Stimulated activated CD8-positive, alpha-beta memory T cell treated with anti-CD3 and anti-CD28 coated beads, Interleukin-4, amount 100 ng/mL, for 24 hours (primary cell): ENCODE measurements around the gene PRCC.

Source experiments
- DNase-seq: peaks from one replicate; pipeline ENCODE4 v3.0.0-alpha.2; 2020; ENCODE audit warnings: low read depth

PRCC gene

GRCh38 chr1:156842618-156843300 lies 75.4 kb downstream of the PRCC start:
- no peak for DNase-seq

DNA sequence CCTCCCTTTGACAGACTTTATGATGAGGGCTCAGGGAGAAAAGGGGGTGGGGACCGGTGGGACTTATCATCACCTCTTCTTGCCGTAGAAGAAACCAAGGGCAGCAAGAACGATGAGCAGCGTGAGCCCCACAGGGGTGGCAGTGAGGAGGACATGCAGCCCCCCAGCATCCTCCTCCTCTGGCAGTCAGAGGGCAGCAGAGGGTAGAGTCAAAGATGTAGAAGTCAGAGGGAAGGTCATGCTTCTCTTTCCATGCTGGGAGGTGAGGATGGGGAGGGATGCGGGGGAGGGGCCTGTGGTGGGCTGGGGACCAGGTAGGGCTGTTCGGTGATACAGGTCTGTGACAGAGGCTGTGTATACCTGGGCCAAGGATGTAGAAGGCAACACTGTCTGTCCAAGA lies 76.8 kb downstream of the PRCC start:
- no peak for DNase-seq

- no peak for DNase-seq
These were observed 77.3 kb downstream of the PRCC start for GRCh38 chr1:156844638-156845037.

DNA sequence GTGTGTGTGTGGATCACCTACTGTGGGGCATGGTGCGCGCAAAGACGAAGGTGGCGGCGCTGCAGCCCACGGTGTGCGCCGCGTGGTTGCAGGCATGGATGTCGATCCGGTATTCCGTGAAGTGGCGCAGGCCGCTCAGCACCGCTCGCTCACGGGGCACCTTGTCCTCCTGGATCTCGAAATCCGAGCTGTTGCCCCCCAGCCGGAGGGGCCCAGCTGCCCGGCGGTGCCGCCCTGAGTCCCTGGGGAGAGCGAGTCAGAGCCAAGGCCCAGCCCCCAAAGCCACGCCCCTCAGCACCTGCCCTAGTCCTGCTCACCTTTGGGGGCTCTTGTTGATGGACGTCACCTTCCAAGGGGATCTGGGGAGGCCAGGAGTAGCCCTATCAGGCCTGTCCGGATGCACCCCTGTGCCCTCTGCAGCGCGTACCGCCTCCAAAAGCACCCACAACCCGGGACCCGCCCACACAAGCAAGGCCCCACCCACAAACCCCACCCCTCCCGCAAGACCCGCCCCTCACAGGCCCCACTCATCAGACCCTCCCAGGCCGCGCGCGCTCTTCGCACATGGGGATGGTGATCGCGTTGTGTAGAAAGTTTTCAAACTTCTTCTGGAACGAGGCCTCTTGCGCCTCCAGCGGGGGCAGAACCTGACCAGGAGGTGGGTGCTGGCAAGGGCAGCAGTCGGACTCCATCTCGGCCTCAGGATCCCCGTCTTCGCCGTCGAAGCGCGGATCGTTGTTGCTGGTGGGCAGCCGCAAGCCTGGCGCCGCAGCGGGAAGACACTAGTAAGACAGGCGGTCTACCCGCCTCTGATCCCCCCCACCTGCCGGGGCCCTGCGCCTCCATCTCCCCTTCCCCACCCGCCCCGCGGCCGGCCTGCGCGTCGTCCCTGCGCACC lies 78.0 kb downstream of the PRCC start:
- DNase-seq: no peak

DNA sequence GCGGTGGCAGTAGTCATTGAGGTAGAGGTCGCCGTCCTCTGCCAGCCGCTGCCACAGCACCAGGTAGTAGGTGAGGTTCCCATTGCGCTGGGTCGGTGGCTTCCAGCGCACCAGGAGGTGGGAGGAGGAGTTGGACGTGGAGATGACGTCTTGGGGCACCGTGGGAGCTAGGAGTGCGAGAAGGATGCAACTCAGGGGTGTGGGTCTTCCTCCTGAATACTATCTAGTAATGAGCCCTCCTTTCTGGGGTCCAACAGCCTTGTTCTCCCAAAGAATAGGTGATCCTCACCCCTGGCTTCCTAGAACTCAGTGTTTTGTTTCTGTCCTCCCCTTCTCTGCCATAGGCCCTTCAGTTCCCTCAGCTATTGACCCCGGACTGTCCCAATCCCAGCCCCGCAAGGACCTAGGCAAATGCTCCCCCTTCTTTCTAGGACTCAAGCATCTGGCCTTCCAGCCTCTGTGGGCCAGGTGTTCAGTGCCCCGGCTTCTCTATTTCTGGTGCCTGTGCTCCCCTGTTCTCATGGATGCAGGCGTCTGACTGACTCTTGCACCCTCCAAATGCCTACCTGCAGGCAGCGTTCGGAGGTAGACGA lies 78.7 kb downstream of the PRCC start:
- no peak for DNase-seq

- no peak for DNase-seq
These were observed 79.3 kb downstream of the PRCC start for GRCh38 chr1:156846643-156847042.

- no peak for DNase-seq
These were observed 80.5 kb downstream of the PRCC start for GRCh38 chr1:156847591-156848460.

DNA sequence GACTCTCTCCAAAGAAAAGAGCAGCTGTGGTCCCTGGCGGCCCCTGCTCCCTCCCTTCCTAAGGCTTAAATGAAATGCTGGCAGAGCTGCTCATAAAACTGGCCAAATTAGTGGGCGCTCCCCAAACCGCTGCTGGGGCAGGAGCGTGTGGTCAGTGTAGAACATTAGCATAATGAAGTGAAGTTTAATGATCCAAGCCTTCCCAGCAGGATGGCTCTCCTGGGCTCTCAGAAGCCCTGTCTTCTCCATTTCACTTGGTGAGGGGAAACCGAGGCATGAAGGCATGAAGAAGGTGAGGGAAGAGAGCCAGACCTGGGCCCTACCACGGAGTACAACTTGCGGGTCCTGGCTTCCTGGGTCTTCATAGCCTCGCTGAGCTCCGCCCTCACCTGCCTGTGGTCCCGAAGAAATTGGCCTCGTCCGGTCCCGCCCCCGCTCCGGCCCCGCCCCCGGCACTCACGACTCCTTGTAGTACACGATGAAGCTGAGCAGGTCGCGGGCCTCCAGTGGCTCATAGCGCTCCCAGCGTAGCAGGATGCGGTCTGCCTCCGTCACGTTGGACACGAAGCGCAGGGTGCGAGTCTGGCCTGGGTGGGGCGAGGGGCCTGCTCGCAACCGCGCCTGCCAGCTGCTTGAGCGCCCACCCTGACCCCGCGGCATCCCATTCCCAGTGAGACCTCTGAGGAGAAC lies 81.3 kb downstream of the PRCC start:
- peak; percentile 50 for DNase-seq

DNA sequence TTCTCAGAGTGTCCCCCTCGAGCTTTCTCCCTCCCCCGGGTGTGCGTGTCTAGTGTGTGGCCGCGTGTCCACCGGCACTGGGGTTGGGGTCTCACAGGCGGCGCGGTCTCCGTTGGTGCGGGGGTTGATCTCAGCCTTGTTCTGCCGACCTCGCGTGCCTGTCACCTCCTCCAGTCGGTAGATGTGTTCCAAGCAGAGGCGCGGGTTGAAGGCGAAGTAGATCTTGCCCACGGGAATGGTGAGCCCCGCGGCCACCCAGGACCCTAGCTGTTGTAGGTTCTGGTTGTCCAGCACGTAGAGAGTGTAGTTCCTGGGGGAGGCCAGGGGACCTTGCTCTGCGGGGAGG lies 81.8 kb downstream of the PRCC start:
- no peak for DNase-seq
